HL-60/S4 treated with retinoic acid at 250 ng/mL for 4 days and 3 days (cell line): ENCODE results near the gene SP7.

Source experiments
- in situ Hi-C: fragments of 300-500 bp; cut with MboI; formaldehyde crosslinking; loops from 2 replicates; pipeline ENCODE4 v1.7.0; 2022; ENCODE audit warnings: low sequenced_read_pairs

The SP7 gene

DNA sequence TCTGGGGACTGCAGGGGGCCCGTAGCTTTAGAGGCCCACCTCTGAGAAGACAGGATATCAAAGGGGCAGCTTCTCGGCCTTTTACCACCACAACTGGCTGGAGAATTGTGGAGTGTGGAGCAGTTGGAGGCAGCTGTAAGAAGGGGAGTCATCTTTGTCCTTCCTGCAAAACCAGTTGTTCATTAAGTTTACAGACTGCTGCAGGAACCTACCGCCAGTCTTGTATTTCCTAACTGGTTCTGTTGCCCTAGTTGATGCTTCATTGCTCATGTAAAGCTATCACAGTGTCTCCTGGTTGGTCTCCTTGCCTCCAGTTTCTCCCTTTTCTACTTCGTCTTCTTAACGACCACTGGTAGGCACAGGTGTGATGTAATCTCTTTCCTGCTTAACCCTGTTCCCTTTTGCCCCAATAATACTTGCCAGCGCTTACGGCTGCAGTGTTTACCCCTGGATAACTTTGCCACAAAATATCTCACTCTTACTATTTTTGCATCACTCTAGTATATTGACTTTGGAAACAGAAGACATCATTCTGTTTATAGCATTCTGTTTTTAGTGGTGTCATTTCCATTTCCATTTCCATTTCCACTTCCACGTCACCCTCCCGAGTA lies 56.2 kb downstream of the SP7 start:
- in situ Hi-C loops: loop anchor here (10.0 to 25.0 kb wide), 2 partner anchors 65 to 218 kb away; partner anchors contain the start of gene TNS2

DNA sequence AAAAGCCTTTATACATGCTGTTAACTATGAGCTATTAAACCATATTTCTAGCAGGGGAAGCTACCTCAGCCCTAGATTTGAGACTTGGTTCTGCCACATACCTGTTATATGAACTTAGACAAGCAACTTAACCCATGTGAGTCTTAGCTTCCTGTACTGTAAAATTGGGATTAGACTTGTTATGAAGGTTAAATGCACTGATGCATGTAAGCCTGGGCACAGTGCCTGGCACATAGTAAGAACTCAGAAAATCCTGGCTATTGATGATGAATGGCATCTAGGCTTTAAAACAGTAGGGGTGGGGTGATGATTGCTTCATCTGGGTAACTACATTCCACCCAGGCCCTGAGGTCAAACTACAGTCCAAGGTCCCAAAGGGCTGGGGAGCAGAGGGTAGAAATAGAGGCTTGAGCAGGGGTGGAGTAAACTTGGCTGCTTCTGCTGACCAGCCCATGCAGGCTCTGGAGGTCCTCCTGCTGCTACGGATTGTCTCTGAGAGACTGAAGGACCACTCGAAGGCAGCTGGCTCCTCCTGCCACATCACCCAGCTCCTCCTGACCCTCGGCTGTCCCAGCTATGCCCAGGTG lies 56.8 kb downstream of the SP7 start:
- in situ Hi-C loops: loop anchor here (25.0 kb wide), 1 partner anchor 217 kb away; the partner anchor contains the start of gene TNS2

DNA sequence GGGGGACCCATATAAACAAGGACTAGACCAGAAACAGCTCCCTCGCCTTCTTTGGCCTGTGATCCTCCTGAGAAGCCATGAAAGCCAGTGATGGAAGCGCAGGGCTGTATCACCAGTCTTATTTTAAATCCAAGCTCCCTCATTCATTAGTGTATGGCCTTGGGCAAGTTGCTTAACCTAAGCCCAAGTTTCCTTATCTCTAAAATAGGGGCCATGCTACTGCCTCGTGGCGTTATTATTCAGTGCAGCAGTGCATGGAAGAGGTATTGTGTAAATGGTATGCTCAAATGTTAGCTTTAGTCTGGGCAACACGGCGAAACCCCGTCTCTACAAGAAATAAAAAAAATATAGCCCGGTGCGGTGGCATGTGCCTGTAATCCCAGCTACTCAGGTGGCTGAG lies 58.2 kb downstream of the SP7 start:
- in situ Hi-C loops: loop anchor here (25.0 kb wide), 1 partner anchor 216 kb away; the partner anchor contains the start of gene TNS2
